Measurements from ENCODE around the gene COPB1.

Gene COPB1

GRCh38 chr11:14414470-14415461 lies 84.8 kb downstream of the COPB1 start:
- H3K4me3 ChIP-seq (ENCODE audit: low read length) = no peak overlapping the region
- TF ChIP-seq, protein P1, sequence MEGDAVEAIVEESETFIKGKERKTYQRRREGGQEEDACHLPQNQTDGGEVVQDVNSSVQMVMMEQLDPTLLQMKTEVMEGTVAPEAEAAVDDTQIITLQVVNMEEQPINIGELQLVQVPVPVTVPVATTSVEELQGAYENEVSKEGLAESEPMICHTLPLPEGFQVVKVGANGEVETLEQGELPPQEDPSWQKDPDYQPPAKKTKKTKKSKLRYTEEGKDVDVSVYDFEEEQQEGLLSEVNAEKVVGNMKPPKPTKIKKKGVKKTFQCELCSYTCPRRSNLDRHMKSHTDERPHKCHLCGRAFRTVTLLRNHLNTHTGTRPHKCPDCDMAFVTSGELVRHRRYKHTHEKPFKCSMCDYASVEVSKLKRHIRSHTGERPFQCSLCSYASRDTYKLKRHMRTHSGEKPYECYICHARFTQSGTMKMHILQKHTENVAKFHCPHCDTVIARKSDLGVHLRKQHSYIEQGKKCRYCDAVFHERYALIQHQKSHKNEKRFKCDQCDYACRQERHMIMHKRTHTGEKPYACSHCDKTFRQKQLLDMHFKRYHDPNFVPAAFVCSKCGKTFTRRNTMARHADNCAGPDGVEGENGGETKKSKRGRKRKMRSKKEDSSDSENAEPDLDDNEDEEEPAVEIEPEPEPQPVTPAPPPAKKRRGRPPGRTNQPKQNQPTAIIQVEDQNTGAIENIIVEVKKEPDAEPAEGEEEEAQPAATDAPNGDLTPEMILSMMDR (IDR thresholded peaks at IDR 0.05; ENCODE audit: insufficient read depth, low read depth, low read length, missing control alignments) = no peak
- DNase-seq (ENCODE audit: low read depth) = no peak

DNA sequence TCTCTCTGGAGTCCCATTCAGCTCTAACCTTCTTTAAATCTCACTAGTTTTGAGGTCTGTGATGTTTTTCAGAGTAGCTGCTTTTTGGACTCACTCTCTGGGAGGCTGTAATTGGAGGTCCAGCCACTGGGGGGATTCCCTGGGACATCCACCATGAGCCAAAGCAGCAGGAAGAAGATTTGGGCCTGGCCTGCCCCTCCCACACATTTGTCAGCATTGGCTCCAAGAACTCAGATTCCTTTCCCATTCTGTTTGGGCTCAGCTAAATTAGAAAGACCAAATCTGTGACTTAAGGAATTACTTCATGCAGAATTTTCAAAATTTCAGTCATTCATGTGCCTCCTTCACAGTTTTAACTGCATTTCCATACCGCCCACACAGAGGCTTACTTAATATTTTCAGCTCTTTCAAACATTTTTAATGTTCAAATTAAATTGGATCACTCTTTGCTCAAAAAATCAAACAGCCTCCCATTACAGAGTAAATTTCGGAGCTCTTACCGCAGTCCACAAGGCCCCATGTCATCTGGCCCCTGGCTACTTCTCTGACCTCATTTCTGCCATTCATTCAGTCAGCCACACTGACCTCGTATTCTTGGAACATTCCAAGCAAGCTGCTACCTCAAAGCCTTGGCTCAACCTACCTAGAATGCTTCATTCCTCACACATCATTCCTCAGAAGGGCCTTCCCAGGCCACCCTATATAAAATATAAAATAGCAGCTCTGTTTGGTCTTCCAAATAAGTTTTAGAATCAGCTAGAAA lies 86.1 kb downstream of the COPB1 start:
- H3K4me3 ChIP-seq (ENCODE audit: low read length) = no peak overlapping the region
- TF ChIP-seq, protein P1 (IDR thresholded peaks at IDR 0.05; ENCODE audit: insufficient read depth, low read depth, low read length, missing control alignments) = no peak
- no peak for DNase-seq (ENCODE audit: low read depth)

DNA sequence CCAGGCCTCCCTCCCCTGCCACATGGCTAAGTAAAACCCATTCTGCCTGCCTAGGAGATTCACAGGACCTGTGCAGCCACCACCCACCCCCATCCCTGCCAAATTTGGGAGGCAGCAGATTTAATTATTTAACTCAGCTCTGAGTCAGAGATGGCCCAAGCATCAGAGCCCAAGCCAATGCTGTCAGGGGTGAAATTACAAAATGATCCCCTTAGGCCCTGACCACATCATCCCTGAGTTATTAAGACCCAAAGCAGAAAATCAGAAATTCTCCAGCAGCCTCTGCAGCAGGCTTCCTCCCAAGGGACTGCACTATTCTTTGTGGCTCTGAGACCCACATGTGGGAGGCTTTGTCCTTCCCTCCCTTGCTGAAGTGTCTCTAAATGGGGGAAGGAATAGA lies 87.8 kb downstream of the COPB1 start:
- TF ChIP-seq, protein P1 (IDR thresholded peaks at IDR 0.05; ENCODE audit: insufficient read depth, low read depth, low read length, missing control alignments) = no peak
- DNase-seq (ENCODE audit: low read depth) = peak; percentile 87
- no peak overlapping the region for H3K4me3 ChIP-seq (ENCODE audit: low read length)

- peak; percentile 46 for DNase-seq (ENCODE audit: low read depth)
- TF ChIP-seq, protein P1 (IDR thresholded peaks at IDR 0.05; ENCODE audit: insufficient read depth, low read depth, low read length, missing control alignments) = no peak
- no peak overlapping the region for H3K4me3 ChIP-seq (ENCODE audit: low read length)
Measured at GRCh38 chr11:14409891-14410290, 89.7 kb downstream of the COPB1 start.

DNA sequence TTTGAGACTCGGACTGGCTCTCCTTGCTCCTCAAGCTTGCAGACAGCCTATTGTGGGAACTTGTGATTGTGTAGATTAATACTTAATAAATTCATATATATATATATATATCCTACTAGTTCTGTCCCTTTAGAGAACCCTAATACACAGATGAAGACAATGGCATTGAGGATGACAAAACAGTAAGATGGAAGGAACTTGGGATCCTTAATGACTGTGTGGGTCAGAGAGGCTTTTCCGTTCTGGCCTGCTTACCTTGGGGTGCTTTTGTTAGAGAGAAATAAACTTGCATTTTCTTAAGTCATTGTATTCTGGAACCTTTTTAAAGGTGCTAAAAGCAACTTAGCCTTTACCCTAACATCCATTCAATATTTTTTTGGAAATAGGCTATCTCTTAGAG lies 91.0 kb downstream of the COPB1 start:
- H3K4me3 ChIP-seq (ENCODE audit: low read length) = no peak overlapping the region
- TF ChIP-seq, protein P1 (IDR thresholded peaks at IDR 0.05; ENCODE audit: insufficient read depth, low read depth, low read length, missing control alignments) = no peak
- DNase-seq (ENCODE audit: low read depth) = no peak
